ENCODE results near the gene GLE1.

The GLE1 gene, protein sequence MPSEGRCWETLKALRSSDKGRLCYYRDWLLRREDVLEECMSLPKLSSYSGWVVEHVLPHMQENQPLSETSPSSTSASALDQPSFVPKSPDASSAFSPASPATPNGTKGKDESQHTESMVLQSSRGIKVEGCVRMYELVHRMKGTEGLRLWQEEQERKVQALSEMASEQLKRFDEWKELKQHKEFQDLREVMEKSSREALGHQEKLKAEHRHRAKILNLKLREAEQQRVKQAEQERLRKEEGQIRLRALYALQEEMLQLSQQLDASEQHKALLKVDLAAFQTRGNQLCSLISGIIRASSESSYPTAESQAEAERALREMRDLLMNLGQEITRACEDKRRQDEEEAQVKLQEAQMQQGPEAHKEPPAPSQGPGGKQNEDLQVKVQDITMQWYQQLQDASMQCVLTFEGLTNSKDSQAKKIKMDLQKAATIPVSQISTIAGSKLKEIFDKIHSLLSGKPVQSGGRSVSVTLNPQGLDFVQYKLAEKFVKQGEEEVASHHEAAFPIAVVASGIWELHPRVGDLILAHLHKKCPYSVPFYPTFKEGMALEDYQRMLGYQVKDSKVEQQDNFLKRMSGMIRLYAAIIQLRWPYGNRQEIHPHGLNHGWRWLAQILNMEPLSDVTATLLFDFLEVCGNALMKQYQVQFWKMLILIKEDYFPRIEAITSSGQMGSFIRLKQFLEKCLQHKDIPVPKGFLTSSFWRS

DNA sequence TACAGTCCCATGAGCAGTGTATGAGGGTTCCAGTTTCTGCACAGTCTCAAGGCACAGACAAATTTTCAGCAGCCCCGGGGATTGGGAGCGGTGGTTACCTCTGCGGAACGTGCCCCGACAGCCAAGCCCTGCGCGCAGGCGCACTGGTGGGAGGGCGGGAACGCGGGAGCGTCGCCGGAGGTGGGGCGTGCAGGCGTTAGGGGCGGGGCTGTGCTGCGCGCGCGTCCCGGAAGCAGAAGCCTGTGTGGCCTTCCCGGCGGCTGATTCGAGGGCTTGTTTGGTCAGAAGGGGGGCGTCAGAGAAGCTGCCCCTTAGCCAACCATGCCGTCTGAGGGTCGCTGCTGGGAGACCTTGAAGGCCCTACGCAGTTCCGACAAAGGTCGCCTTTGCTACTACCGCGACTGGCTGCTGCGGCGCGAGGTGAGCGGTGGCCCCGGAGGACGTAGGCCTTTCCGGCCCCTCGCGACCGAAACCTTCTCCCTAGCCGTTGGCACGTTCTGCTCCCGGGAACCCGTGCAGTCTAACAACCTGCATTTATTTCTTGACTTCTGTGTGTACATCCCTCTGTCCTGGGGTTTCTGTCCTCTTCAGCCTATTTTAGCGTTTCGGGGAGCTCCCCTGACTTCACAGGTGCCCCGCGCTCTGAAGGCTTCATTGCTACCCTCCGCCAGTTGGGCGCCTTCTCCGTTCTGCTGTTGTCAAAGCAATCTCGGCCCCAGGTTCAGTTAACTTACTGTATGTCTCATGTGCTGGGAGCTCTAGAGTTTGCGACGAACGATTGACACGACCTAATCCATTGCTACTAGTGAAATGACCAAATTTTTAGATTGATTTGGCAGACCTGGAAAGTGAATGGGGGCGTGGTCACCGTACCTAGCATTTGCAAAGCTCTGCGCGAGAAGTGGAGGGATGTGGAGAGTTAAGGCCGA lies at the start of gene GLE1:
Gene GLE1, plus strand, starts transcription at position 235 of the 929 bp plus-strand sequence. Its CDS starts 87 bp downstream, at position 322.
- DNase-seq = peak; percentile 73

DNA sequence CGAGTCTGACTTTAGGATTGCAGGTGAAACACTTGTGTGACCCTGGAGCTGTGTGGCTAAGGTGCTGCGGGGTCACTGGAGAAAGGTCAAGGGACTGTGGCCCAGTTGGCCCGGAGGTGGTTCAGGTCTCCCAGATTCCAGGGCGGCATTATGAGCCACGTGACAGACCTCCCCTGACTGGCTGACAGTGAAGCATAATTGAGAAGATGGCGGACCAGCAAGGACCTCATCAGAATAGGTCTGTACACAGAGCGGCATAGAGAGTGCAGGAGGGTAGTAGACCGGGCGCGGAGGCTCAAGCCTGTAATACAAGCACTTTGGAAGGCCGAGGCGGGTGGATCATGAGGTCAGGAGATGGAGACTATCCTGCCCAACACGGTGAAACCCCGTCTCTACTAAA lies 49.5 kb upstream of the GLE1 start:
- no peak for DNase-seq

DNA sequence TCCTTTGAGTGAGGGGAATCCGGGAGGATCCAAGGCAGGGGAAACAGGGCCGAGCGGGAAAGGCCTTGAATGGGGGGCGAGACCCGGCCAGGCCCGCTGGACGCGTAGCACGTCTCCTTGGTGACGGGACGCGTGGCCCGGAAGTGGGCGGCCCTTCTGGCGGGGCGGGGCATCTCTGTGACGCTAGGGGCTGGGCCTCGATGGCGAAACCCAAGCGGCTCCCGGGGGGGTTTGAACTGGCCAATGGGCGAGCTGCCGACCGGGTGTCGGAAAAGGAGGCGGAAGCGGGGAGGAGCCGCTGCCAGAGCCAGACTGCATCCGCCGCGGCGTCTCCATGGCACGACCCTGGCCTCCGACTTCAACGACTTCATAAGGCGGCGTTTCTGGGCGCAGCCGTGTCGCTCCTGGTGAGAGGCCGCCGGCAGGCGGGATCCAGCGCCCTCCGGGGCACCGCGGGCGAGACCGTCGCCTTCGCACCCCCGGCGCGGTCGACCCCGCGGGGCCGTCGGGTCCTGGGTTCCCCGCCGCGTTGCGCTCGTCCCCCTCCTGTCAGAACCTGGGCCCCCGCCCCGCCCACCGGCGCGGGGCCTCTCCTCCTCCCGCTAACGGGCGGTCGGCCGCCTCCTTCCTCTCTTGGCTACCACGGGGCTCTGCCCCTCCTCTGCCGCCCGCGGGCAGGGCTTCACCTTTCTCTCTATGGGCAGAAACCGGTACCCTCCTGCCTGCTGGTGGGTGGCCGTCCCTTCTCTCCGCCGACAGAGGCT lies 48.5 kb upstream of the GLE1 start, which contains the start of gene ODF2:
Gene ODF2, plus strand, starts transcription at position 158 of the 764 bp plus-strand sequence. Its CDS starts 86 bp downstream, at position 244.
- DNase-seq = peak; percentile 90

DNA sequence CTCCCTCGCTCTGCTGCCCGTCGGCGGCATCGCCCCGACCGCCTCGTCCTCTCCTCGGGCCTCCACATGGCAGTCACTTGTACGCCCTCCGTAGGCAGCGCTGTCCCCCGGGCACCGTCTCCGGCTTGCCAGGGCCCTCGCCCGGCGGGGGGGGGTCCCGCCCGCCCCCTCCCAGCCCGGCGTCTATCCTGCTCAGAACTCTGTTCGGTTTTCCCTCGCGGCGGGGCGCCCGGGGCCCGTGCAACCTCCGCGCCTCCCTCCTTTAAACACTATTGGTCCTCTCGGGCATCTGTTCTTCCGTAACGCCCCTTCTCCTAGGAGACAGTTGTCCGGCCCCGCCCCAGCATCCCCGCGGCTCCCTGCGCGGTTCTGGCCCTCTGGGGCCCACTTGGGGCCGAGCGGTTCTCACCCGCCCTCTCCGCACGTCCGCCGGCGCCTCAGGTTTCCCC lies 47.9 kb upstream of the GLE1 start:
- peak; percentile 13 for DNase-seq

DNA sequence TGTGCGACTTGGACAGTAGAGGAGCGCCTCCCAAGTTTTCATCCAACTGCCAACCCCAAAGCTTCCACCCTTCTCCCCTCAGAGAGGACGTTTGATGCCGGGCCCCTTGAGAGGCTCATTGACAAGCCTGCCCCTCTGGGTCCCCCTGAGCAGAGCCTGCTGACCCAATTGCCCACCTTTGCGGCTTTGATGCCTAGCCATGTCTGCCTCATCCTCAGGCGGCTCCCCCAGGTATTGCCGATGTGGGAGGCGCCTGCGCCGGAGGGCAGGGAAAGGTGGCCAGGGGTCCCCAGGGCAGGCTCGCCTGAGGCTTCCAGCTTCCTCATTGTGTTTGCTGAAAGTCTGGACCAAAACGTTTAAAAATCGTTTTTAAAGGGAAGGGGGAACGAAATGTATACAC lies 47.3 kb upstream of the GLE1 start:
- no peak for DNase-seq

DNA sequence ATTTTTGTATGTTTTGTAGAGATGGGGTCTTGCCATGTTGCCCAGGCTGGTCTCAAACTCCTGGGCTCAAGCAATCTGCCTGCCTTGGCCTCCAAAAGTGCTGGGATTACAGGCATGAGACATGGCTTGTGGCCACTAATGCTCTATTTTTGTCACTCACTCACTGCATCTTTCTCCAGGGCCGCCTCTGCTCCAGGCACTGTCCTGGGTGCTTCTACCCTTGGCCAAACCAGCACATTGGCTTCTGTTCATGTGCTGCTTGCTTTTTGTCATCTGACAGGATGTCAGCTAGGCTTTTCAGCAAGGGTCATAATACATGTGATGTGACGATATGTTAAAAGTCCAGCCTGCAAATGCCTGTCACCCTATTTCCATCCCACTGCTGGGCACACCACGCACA lies 45.5 kb upstream of the GLE1 start:
- DNase-seq = no peak

DNA sequence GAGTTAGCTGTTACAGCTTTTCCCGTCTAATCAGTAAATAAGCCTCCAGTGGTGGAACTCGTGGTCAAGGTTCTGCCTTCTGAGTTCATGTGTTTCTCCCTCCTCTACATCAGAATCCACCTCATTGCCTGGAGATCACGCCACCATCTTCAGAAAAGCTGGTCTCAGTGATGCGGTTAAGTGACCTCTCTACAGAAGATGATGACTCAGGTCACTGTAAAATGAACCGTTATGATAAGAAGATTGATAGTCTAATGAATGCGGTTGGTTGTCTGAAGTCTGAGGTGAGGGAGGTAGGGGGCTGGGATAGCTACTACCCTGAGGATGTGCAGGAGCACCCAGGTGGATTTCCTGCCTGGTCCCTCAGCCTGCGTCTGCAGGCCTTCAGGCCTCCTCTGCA lies 35.4 kb upstream of the GLE1 start:
- no peak for DNase-seq

DNA sequence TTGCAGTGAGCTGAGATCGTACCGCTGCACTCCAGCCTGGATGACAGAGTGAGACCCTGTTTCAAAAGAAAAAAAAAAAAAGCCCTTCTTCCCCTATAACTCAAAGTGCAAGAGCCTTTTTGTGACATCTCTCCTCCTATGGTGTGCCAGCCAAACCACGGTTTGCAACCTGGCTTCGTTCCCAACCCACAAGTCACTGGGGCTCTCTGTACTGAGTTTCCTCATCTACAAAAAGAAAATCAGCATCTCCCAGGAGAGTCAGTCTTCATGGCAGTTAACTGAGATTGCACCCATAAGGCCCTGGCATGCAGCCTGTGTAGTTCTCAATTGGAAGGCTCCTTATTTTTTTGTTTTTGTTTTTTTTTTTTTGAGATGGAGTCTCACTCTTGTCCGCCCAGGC lies 34.0 kb upstream of the GLE1 start:
- no peak for DNase-seq

DNA sequence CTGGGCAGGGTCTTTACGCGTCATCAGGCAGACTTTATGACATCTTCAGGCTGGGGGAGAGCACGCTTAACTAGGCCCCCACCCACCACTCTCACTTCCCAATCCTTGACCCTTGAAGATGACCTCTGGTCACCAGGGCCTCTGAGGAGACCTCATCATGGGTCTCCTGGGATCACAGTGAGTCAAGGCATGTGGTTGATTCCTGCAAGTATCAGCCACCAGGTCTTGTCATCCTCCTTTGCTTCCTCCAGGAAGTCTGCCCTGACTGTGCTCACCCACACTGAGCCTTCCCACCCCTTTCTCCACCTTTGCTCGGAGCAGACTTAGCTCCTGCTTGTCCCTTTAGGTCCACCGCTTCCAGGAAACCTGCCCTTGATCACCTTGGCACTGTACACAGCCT lies 31.4 kb upstream of the GLE1 start:
- DNase-seq = no peak

DNA sequence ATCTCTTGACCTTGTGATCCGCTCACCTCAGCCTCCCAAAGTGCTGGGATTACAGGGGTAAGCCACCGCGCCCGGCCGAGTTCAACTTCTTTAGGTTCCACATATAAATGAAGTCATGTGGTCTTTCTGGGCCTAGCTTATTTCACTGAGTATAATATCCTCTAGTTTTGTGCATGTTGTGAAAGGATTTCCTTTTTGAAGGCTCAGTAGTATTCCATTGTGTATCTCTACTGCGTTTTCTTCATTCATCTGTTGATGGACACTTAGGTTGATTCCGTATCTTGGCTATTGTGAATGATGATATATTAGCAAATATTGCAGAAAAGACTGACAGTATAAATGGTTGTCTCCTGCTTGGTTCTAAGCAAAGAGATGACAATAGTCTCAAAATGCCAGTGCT lies 28.7 kb upstream of the GLE1 start:
- no peak for DNase-seq

DNA sequence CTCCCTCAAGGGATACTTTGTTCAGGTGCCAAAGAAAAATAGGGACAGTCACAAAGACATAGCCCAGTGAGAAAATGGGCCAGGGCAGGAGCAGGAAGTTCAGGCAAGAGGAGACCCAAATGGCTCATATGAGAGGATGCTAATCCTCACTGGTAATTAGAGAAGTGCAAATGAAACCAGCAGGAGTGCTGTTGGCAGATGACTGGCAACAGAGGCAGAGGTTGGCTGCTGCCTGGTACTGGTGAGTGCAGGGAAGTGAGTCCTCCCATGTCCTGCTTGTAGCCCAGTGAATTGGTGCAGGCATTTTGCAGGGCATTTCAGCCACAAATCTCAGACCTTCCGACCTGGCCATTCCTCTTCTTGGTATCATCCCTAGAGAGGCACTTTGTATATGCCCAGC lies 25.3 kb upstream of the GLE1 start:
- no peak for DNase-seq

DNA sequence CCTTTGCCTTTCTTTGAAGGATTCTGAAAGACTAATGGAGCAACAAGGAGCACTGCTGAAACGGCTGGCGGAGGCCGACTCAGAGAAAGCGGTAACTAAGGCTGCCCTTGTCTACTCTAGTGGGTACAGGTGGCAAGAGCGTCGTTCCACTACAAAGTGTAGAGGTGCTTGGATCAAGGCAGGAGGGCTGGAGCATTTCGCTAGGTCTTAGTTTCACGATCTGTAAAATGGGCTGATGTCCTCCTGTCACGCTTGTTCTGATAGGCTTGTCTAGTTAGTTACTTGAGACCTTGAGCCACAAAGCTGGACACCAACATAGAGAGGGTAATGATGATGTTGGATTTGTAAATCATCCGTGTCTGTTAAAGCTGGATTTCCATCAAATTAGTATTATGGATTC lies 23.0 kb upstream of the GLE1 start:
- no peak for DNase-seq

DNA sequence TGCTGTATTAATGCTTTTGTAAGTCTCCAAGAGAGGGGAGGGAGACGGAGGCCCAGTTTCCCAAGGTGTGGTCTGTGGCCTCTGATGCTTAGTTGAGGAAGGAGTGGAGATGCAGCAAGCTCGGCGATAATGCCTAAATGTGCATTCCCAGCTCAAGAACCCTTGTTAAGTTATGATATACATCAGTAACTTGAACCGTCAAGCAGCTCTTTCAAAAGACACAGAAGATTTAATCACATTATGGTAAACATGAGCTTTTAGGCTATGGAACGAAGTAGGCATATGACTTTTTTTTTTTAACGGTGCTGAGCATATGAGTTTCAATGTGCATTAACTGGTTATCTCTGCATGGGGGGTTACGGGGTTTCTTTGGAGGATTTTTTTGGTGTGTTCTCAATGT lies 22.3 kb upstream of the GLE1 start:
- DNase-seq = no peak

DNA sequence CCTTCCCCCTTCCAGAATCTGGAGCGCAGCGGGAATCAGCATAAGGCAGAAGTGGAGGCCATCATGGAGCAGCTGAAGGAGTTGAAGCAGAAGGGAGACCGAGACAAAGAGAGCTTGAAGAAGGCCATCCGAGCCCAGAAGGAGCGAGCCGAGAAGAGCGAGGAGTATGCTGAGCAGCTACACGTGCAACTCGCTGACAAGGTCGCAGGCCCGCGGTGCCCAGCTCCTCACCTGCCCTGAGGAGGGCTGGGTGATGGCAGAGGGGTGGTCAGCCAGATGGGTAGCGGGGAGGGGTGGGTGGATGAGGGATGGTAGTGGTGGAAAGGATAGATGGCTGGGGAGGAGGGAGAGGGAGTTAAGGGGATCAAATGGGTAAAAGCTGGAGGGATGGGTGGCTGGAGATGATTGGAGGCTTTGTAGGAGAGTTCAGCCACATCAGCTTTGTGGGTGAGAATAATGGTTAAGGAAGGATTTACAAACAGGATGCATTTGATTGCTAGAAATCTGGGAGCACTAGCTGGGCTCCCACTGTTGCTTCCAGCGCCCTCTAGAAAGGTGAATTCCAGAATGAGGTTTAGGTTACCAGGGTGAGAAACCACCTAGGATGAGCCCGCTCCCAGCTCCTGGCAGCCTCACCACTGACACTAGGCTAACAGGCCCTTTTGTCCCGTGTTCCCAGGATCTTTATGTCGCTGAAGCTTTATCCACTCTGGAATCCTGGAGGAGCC lies 19.7 kb upstream of the GLE1 start:
- no peak for DNase-seq

DNA sequence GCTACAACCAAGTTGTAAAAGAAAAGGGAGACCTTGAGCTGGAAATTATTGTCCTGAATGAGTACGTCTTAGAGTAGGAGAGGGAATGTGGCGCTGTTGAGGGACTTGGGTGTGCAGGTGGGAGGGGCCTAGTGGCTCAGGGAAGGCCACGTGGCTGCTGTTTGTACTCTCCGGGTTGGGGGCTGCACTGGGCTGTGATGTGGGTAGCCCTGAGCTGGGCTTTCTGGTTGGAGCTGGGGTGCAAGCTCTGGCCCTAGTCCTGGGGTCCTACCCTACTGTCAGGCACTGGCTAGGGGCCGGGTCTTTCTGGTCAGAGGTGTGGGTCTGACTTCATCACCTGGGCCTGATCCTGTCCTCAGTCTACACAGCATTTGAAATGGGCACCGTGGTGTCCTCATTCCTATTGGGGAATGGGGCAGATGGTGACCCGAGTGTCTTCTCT lies 19.1 kb upstream of the GLE1 start:
- DNase-seq = no peak

DNA sequence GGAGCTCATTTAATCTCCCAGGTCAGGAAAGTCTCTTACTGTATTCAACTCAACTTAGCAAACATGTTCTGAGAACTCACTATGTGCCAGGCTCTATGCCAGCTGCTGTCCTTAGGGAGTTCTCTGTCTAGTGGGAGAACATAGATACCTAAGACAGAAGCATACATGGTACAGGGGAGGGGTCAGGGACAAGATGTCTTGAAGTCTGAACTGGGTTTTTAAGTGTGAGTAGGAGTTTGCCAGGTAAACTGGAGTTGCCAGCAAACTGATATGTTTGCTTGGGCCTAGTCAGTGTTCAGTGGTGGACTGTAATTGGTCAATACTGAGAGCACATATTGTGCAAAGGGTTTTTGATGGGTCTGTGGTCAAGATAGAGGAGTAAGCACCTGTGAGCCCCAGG lies 18.3 kb upstream of the GLE1 start:
- DNase-seq = no peak

DNA sequence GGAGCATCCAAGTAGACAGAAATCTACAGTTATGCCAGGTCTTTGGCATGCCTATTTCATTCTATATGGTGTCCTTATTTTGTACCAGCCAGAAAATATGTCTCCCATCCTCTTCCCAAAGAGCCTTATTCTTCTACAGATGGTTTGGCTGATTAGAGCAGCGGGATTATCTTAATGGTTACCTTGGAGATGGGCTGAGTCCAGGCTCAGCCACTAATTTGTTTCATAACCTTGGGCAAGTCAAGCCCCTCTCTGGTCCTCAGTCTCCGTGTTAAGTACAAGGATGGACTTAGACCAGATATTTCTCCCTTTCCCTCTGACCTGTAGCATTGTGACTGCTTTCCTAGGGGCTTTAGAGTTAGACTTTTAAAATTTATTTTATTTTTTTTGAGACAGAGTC lies 11.1 kb upstream of the GLE1 start:
- no peak for DNase-seq

DNA sequence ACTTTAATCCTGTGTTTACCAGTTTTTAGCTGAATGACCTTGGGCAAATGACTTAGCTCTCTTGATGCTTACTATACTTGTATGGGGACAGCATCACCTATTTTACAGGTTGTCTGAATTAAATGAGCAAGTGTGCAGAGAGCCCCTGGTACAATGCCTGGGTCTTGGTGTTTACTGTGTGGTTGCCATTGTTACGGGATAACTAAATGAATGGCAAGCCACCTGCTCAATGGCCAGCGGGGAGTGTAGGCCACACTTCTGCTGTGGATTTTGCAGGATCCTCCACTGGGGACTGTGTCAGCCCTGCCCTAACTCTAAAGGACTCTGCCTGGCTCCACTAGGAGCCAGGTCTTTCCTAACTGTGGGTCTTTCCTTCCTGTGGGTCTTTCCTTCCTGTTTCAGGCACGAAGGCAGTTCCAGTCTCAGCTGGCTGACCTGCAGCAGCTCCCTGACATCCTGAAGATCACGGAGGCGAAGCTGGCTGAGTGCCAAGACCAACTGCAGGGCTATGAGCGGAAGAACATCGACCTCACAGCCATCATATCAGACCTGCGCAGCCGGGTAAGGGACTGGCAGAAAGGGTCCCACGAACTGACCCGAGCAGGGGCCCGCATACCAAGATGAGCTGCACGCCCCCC lies 10.3 kb upstream of the GLE1 start:
- DNase-seq = no peak

DNA sequence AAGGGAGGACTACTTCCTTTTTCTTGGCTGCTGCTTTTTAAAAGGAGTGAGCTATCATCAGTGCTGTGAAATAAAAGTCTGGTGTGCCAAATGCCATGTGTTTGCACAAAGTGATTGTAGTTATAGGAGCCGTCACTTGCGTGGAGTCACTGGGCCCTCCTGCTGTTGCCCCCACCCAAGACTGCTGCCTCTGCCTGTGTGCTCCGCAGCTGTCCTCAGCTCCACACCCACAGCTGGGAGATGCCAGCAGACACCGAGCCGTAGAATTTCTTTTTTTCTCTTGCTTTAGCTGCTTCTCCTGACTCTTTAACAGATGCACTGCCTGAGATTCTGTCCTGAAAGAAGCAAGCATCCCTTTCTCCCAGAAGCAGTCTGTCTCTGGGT lies 9.8 kb upstream of the GLE1 start:
- DNase-seq = no peak

DNA sequence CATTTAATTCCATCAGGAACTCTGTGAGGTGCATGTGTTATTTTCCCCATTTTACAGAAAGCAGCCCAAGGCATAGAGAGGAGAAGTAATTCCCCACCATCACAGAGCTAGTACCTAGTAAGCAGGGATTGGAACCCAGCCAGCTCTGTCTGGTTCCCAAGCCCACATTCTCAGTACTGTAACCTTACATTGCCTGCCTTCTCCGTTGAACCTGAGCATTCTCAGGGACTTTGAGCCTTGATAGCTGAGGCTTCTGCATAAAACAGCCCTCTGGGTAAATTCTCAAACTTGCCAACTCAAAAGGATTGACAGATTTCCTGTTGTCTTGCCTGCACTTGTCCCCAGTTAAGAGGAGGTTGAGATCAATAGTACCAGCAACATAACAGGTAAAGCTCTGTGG lies 9.2 kb upstream of the GLE1 start:
- no peak for DNase-seq

DNA sequence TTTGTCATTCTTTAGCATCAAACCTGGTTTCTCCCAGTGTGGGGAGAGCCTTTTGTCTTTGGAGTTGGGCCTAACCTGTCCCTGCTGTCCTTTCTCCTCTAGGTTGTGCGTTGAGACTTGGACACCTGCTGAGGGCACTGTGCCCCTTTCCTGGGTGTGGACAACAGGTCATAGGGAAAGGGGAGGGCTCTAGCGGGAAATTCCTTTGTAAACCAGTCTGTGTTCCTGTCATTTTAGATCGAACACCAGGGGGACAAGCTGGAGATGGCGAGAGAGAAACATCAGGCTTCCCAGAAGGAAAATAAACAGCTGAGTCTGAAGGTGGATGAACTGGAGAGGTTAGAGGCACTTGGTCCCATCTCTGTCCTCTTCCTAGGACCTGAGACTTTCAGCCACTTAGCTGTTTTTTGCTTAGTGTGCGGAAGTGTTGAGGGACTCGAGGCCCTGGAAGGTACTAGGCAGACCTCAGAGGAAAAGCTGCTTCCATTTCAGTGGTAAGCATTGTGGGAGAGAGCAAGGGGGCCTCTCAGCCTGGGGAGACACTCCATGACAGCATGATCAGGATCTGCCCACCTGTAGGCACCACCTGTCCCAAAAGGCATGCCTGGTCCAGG lies 8.6 kb upstream of the GLE1 start:
- DNase-seq = no peak

All from NCI-H1694 treated with DMSO at 0.1 percent for 48 hours (cell line).